AG04450 (cell line): ENCODE data around the gene KIFC1. TPM values are rescaled to one million over a fixed set of nuclear protein-coding genes. Genes with fewer than 3 reads are reported as not detected.

Source experiments
- CTCF ChIA-PET: fragments of 300-600, 350-600 bp; formaldehyde crosslinking; extraction: SDS; loops from one replicate; lab custom pipeline; 2022; ENCODE audit warnings: antibody characterized with exemption, inconsistent platforms; lab: Charles Lee
- POLR2A ChIA-PET: fragments of 350-600 bp; formaldehyde crosslinking; extraction: SDS; loops from one replicate; lab custom pipeline; 2021; ENCODE audit warnings: antibody characterized with exemption, inconsistent platforms; lab: Yijun Ruan, JAX
- DNase-seq: peaks from one replicate; pipeline ENCODE4 v3.0.0-alpha.2; 2011; ENCODE audit warnings: low read depth, low spot score
- H3K27ac ChIP-seq: one replicate; pipeline ENCODE4 v1.5.1; 2012; ENCODE audit warnings: low read depth, low read length, control low read depth
- H3K27me3 ChIP-seq: one replicate; pipeline ENCODE4 v1.6.0; 2012; ENCODE audit warnings: low read length; ENCODE audit not compliant: control insufficient read depth, insufficient read depth
- H3K4me3 ChIP-seq: 2 replicates; pipeline ENCODE4 v1.5.1; 2011; ENCODE audit warnings: mild to moderate bottlenecking, low read depth, low read length, control low read depth
- H3K9me3 ChIP-seq: 2 replicates; pipeline ENCODE4 v1.5.1; 2012; ENCODE audit warnings: low read length; ENCODE audit not compliant: control insufficient read depth, insufficient read depth
- polyA plus RNA-seq: library from polyadenylated mRNA; depleted of rRNA; stranded (reverse); fragments of >200 nt; gene quantifications from 2 replicates; pipeline ENCODE4 v1.2.3, GENCODE V29; 2011
- TF ChIP-seq, protein P1 (sequence below): IDR thresholded peaks from 2 replicates; pipeline ENCODE4 v1.5.1; 2011; ENCODE audit warnings: low read depth, low read length, control low read depth, inconsistent platforms

Gene KIFC1
- polyA plus RNA-seq, 1 experiment = 10.2 TPM

- no peak for DNase-seq
- Histone ChIP-seq H3K9me3 (no peaks in the 10 kb centered on the region), H3K27ac (no peak overlapping the region), H3K27me3 (no peaks in the 10 kb centered on the region), H3K4me3 (peak overlapping the region; percentile 73)
- POLR2A ChIA-PET = no interaction called here
- CTCF ChIA-PET = no interaction called here
- TF ChIP-seq, protein P1, sequence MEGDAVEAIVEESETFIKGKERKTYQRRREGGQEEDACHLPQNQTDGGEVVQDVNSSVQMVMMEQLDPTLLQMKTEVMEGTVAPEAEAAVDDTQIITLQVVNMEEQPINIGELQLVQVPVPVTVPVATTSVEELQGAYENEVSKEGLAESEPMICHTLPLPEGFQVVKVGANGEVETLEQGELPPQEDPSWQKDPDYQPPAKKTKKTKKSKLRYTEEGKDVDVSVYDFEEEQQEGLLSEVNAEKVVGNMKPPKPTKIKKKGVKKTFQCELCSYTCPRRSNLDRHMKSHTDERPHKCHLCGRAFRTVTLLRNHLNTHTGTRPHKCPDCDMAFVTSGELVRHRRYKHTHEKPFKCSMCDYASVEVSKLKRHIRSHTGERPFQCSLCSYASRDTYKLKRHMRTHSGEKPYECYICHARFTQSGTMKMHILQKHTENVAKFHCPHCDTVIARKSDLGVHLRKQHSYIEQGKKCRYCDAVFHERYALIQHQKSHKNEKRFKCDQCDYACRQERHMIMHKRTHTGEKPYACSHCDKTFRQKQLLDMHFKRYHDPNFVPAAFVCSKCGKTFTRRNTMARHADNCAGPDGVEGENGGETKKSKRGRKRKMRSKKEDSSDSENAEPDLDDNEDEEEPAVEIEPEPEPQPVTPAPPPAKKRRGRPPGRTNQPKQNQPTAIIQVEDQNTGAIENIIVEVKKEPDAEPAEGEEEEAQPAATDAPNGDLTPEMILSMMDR = no peak
These were observed 36.1 kb downstream of the KIFC1 start for GRCh38 chr6:33427585-33428223.

- H3K9me3 ChIP-seq = no peaks in the 10 kb centered on the region
- peak overlapping the region; percentile 73 for H3K4me3 ChIP-seq
- no peak for DNase-seq
- POLR2A ChIA-PET = interaction anchor here (1.0 kb wide), 1 partner anchor 110 kb away, joined by 17 read pairs; no protein-coding TSS in a partner anchor
- CTCF ChIA-PET = interaction anchor here (1.1 kb wide), 1 partner anchor 9 kb away, joined by 3 read pairs; the partner anchor contains the start of gene SYNGAP1
- no peak overlapping the region for H3K27ac ChIP-seq
- TF ChIP-seq, protein P1 = peak; percentile 35
- H3K27me3 ChIP-seq = no peaks in the 10 kb centered on the region
These were observed 36.8 kb downstream of the KIFC1 start for GRCh38 chr6:33428224-33428965.

DNA sequence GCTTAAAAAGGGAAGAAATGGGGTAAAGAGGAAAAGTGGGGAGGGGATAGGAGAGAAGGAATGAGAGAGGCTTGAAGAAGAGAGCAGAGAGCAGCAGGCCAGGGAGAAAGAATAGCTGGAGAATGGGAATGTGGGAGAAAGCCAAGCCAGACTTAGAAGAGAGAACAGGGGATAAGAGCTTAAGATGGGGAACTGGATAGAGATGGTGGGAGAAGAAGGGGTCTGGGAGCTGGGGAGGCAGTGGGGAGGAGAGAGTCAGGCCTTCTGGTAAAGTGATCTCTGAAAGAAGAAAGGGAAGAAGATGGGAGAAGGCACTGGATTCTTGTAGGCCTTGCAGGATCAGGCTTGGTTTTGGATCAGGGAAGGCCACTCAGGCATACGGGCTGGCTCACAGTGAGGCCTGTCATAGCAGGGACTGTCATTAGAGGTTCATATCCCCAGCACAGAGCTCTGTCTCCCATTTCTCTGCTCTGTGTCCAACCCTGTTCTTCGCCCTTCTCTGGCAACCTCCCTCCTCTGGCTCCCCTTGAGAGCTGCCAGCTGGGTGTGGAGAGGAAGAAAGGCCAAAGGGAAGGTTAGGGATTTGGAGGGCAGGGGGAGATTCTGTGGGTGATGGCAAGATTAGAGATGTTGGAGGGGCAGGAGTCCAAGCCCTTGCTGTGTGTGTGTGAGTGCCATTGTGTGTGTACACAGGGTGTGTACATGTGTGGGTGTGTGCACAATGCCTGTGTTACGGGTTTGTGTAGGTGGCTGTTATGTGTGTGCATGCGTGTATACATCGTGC, 37.5 kb downstream of the KIFC1 start:
- Histone ChIP-seq H3K4me3 (peak overlapping the region; percentile 7; the same call in 1 of the 2 replicates), H3K27me3 (no peaks in the 10 kb centered on the region), H3K27ac (no peak overlapping the region), H3K9me3 (no peaks in the 10 kb centered on the region)
- POLR2A ChIA-PET = interaction anchor here (1.0 kb wide), 1 partner anchor 111 kb away, joined by 17 read pairs; no protein-coding TSS in a partner anchor
- no peak for DNase-seq
- CTCF ChIA-PET = interaction anchor here (1.1 kb wide), 1 partner anchor 10 kb away, joined by 3 read pairs; the partner anchor contains the start of gene SYNGAP1
- TF ChIP-seq, protein P1 = no peak

GRCh38 chr6:33429750-33430052, 38.1 kb downstream of the KIFC1 start:
- Histone ChIP-seq H3K9me3 (no peaks in the 10 kb centered on the region), H3K27me3 (no peaks in the 10 kb centered on the region), H3K27ac (no peak overlapping the region), H3K4me3 (no peak overlapping the region)
- TF ChIP-seq, protein P1 = no peak
- ChIA-PET CTCF (interaction anchor here (1.8 kb wide), 1 partner anchor 39 kb away, joined by 7 read pairs; no protein-coding TSS in a partner anchor), POLR2A (no interaction called here)
- DNase-seq = no peak
